Transverse colon (tissue), 4 donors: ENCODE measurements around the gene GPR152.
"Not testable (repeated sequence)": the region's sequence is repeated elsewhere in the genome, so short reads cannot be mapped to it uniquely, and the experiment has no call there.

Experiments
- POLR2A ChIP-seq: fragments of 450-650 bp; IDR thresholded peaks from one replicate; pipeline ENCODE4 v1.6.1; 2016; ENCODE audit warnings: antibody characterized with exemption, mild to moderate bottlenecking, moderate library complexity
- POLR2AphosphoS5 ChIP-seq, 3 donors: sonication (generic); formaldehyde crosslinking; IDR thresholded peaks; one replicate each; pipeline ENCODE4 v1.6.1; 2016; ENCODE audit warnings: antibody characterized with exemption in 3 of 3
- TF ChIP-seq, protein P1 (sequence below), 5 experiments: fragments of 200-600 bp in 3 of 5; fragments of 450-650 bp in 2 of 5; sonication (generic) in 3 of 5; IDR thresholded peaks; 1 replicate in 2 of 5; 2 replicates in 3 of 5; pipeline ENCODE4 v1.5.1; 2016 to 2017; ENCODE audit warnings: antibody characterized with exemption in 5 of 5, inconsistent platforms in 3 of 5, mild to moderate bottlenecking in 2 of 5, moderate library complexity in 1 of 5

DNA sequence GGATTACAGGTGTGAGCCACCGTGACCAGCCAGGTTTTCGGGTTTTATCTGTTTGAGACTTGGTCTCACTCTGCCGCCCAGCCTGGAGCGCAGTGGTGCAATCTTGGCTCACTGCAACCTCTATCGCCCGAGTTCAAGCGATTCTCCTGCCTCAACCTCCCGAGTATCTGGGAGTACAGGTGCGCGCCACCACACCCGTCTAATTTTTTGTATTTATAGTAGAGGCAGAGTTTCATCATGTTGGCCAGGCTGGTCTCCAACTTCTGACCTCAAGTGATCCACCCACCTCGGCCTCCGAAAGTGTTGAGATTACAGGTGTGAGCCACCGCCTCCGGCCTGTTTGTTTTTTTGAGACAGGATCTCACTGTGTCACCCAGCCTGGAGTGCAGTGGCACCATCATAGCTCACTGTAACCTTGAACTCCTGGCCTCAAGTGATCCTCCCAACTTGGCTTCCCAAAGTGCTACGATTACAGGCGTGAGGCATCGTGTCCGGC, 25.1 kb downstream of the GPR152 start:
- TF ChIP-seq POLR2A; POLR2AphosphoS5 (IDR thresholded peaks at IDR 0.05): not testable (repeated sequence)
- TF ChIP-seq, protein P1, sequence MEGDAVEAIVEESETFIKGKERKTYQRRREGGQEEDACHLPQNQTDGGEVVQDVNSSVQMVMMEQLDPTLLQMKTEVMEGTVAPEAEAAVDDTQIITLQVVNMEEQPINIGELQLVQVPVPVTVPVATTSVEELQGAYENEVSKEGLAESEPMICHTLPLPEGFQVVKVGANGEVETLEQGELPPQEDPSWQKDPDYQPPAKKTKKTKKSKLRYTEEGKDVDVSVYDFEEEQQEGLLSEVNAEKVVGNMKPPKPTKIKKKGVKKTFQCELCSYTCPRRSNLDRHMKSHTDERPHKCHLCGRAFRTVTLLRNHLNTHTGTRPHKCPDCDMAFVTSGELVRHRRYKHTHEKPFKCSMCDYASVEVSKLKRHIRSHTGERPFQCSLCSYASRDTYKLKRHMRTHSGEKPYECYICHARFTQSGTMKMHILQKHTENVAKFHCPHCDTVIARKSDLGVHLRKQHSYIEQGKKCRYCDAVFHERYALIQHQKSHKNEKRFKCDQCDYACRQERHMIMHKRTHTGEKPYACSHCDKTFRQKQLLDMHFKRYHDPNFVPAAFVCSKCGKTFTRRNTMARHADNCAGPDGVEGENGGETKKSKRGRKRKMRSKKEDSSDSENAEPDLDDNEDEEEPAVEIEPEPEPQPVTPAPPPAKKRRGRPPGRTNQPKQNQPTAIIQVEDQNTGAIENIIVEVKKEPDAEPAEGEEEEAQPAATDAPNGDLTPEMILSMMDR (IDR thresholded peaks at IDR 0.05) = not testable (repeated sequence)
